Measurements from ENCODE around the gene KCTD1. TPM values are rescaled to one million over a fixed set of nuclear protein-coding genes. Genes with fewer than 3 reads are reported as not detected.

KCTD1 gene
- total and polyA plus RNA-seq, 10 of the 15 experiments (the other 5 are each of a cell fraction or from before 2014, with no cell fraction given): 1.5 to 13.4 (median 5.5) TPM

- TF ChIP-seq, protein P1, sequence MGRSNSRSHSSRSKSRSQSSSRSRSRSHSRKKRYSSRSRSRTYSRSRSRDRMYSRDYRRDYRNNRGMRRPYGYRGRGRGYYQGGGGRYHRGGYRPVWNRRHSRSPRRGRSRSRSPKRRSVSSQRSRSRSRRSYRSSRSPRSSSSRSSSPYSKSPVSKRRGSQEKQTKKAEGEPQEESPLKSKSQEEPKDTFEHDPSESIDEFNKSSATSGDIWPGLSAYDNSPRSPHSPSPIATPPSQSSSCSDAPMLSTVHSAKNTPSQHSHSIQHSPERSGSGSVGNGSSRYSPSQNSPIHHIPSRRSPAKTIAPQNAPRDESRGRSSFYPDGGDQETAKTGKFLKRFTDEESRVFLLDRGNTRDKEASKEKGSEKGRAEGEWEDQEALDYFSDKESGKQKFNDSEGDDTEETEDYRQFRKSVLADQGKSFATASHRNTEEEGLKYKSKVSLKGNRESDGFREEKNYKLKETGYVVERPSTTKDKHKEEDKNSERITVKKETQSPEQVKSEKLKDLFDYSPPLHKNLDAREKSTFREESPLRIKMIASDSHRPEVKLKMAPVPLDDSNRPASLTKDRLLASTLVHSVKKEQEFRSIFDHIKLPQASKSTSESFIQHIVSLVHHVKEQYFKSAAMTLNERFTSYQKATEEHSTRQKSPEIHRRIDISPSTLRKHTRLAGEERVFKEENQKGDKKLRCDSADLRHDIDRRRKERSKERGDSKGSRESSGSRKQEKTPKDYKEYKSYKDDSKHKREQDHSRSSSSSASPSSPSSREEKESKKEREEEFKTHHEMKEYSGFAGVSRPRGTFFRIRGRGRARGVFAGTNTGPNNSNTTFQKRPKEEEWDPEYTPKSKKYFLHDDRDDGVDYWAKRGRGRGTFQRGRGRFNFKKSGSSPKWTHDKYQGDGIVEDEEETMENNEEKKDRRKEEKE (IDR thresholded peaks at IDR 0.05): no peak
- TF ChIP-seq CBX5 (IDR thresholded peaks at IDR 0.05; ENCODE audit: low read depth): no peak
- no peak for TF ChIP-seq BRCA1 (IDR thresholded peaks at IDR 0.05; ENCODE audit: low read depth, low read length)
- TF ChIP-seq WRNIP1 (IDR thresholded peaks at IDR 0.05; ENCODE audit: borderline replicate concordance, low read depth, low read length): no peak
- no peak for TF ChIP-seq BHLHE40 (IDR thresholded peaks at IDR 0.05; ENCODE audit: borderline replicate concordance in 1 of 2, low read depth in 2 of 2, low read length in 1 of 2)
Measured at GRCh38 chr18:26436176-26437051, 111.9 kb downstream of the KCTD1 start (continued).

DNA sequence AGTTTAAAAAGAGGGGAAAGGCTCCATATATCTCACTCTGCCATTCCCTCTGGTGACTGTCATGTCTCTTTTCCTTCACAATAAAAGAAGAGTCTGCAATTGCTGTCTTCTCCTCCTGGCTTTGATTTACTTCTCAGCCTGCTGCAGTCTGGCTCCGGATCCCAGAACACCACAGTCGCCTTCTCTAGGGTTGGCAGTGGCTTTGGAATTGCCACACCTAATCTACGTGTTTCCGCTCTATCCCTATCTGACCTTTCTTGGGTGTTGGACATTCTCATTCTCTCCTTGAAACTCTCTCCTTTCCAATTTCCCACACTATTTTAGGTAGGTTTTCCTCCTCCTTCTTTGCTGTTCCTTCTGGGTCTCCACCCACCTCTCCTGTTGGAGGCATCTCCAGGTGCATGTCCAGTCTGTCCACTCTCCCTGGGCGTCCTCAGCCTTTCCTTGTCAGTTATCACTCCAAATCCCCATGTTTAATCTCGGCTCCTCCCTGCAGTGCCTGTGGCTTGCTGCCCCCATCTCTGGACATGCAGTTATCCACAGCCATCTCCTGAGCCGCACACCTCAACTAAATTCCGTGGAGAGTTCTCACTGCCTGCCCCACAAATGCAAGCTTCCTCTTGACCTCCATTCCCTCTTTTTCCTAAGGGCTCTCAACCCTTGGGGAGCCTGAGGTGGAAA lies 112.8 kb downstream of the KCTD1 start:
- POLR2A ChIA-PET: no interaction called here
- no peak overlapping the region for H3K4me3 ChIP-seq
- in situ Hi-C loops (cut with MboI): no loop called here
- TF ChIP-seq CBX5 (IDR thresholded peaks at IDR 0.05; ENCODE audit: low read depth): no peak
- TF ChIP-seq DPF2 (IDR thresholded peaks at IDR 0.05): no peak
- no peak for TF ChIP-seq SP1 (IDR thresholded peaks at IDR 0.05; ENCODE audit: low read depth, low read length)
- TF ChIP-seq, protein P2, sequence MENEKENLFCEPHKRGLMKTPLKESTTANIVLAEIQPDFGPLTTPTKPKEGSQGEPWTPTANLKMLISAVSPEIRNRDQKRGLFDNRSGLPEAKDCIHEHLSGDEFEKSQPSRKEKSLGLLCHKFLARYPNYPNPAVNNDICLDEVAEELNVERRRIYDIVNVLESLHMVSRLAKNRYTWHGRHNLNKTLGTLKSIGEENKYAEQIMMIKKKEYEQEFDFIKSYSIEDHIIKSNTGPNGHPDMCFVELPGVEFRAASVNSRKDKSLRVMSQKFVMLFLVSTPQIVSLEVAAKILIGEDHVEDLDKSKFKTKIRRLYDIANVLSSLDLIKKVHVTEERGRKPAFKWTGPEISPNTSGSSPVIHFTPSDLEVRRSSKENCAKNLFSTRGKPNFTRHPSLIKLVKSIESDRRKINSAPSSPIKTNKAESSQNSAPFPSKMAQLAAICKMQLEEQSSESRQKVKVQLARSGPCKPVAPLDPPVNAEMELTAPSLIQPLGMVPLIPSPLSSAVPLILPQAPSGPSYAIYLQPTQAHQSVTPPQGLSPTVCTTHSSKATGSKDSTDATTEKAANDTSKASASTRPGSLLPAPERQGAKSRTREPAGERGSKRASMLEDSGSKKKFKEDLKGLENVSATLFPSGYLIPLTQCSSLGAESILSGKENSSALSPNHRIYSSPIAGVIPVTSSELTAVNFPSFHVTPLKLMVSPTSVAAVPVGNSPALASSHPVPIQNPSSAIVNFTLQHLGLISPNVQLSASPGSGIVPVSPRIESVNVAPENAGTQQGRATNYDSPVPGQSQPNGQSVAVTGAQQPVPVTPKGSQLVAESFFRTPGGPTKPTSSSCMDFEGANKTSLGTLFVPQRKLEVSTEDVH (IDR thresholded peaks at IDR 0.05; ENCODE audit: low read depth, partially characterized antibody): no peak
- no peak for TF ChIP-seq HSF1 (IDR thresholded peaks at IDR 0.05; ENCODE audit: low read depth, low read length)
- no peak for TF ChIP-seq POLR2AphosphoS5 (IDR thresholded peaks at IDR 0.05; ENCODE audit: low read length)
- no peak for TF ChIP-seq PBX3 (IDR thresholded peaks at IDR 0.05; ENCODE audit: insufficient replicate concordance, low read depth, low read length)

More for the DNA sequence above, 112.8 kb downstream of the KCTD1 start:
- FAIRE-seq: no peak
- Histone ChIP-seq H4K20me1 (ENCODE audit: control insufficient read depth, insufficient read depth) (no peaks in the 10 kb centered on the region), H3K36me3 (ENCODE audit: control insufficient read depth in 2 of 2, insufficient read depth in 2 of 2, low read length in 1 of 2) (no peaks in the 10 kb centered on the region), H3K79me2 (ENCODE audit: control insufficient read depth, insufficient read depth, low read length) (no peaks in the 10 kb centered on the region), H3K9ac (ENCODE audit: control insufficient read depth, insufficient read depth, low read length) (no peak overlapping the region), H2AFZ (ENCODE audit: control insufficient read depth, low read depth, low read length) (no peak overlapping the region), H3K4me2 (ENCODE audit: control insufficient read depth, insufficient read depth) (no peak overlapping the region), H3K9me3 (replicated peaks; ENCODE audit: control insufficient read depth, insufficient read depth, low read length) (no peaks in the 10 kb centered on the region), H3K27ac (ENCODE audit: control insufficient read depth, insufficient read depth) (no peak overlapping the region), H3K4me1 (ENCODE audit: control insufficient read depth, insufficient read depth, low read length) (peaks cover 13% of the 10 kb centered on the region), H3K27me3 (replicated peaks in 1 of 2; ENCODE audit: control insufficient read depth in 2 of 2, insufficient read depth in 2 of 2, low read length in 1 of 2) (no peaks in the 10 kb centered on the region)
- intact Hi-C loops (cut with micrococcal nuclease; ENCODE audit: unreplicated experiment): no loop called here
- ChIA-PET RAD21 (ENCODE audit: unreplicated experiment) (interaction anchor here (1.1 kb wide), 1 partner anchor 30 kb away, joined by 3 read pairs; no protein-coding TSS in a partner anchor), SMC1A (ENCODE audit: uncharacterized antibody, unreplicated experiment) (interaction anchor here (1.8 kb wide), 1 partner anchor 9 kb away, joined by 7 read pairs; no protein-coding TSS in a partner anchor), CTCF (no interaction called here)
- WGBS (ENCODE audit: insufficient coverage, insufficient replicate concordance, low lambda C conversion rate, missing lambda C conversion rate): 76% methylated on average over 8 of the region's 8 CpGs
- BruUV-seq (replicated peaks): no TSS peak
- no peak for DNase-seq (ENCODE audit: low read depth, low spot score)
- ATAC-seq: no peak
